ENCODE results near the gene ACSS3. TPM values are rescaled to one million over a fixed set of nuclear protein-coding genes. Genes with fewer than 3 reads are reported as not detected.

The ACSS3 gene
- total and polyA plus RNA-seq, 2 of the 8 experiments (the other 6 are each of a cell fraction or from before 2014, with no cell fraction given) = 14.4 to 24.0 TPM

DNA sequence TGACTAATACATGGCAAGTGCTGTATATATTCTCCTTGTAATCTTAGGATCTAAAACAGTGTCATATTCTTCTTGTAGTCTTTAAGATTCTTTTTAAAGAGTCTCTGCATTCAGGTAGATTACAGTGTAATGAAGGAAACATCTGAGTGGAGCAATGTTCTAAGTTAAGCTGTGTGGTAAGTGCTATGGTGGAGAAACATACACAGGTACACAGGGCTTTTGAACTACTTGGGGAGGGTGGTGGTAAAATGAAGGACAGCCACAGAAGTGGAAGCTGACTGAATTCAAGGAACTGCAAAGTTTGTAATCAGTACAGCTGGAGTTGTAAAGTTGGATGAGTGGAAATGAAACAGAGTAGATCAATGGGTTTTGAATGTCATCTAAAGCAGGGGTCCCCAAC is 27.8 kb downstream of the ACSS3 start (continued):
- TF ChIP-seq SP2 (IDR thresholded peaks at IDR 0.05; ENCODE audit: low read length) (no peak), POU5F1 (IDR thresholded peaks at IDR 0.05; ENCODE audit: low read depth, low read length) (no peak), CREB1 (IDR thresholded peaks at IDR 0.05) (no peak), TBP (IDR thresholded peaks at IDR 0.05; ENCODE audit: low read depth, low read length) (no peak), ZNF274 (IDR thresholded peaks at IDR 0.05; ENCODE audit: borderline replicate concordance, extremely low read depth, low read length) (no peak), SP1 (IDR thresholded peaks at IDR 0.05; ENCODE audit: low read depth, low read length) (no peak), FOSL1 (IDR thresholded peaks at IDR 0.05; ENCODE audit: insufficient read depth, low read depth, low read length) (no peak), EGR1 (IDR thresholded peaks at IDR 0.05; ENCODE audit: borderline replicate concordance, low read depth, low read length) (no peak), SIRT6 (IDR thresholded peaks at IDR 0.05; ENCODE audit: low read length) (no peak)
- TF ChIP-seq, protein P1, sequence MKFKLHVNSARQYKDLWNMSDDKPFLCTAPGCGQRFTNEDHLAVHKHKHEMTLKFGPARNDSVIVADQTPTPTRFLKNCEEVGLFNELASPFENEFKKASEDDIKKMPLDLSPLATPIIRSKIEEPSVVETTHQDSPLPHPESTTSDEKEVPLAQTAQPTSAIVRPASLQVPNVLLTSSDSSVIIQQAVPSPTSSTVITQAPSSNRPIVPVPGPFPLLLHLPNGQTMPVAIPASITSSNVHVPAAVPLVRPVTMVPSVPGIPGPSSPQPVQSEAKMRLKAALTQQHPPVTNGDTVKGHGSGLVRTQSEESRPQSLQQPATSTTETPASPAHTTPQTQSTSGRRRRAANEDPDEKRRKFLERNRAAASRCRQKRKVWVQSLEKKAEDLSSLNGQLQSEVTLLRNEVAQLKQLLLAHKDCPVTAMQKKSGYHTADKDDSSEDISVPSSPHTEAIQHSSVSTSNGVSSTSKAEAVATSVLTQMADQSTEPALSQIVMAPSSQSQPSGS (IDR thresholded peaks at IDR 0.05; ENCODE audit: low read length) = no peak

All from H1 (cell line).